Suppressor macrophage treated with lipopolysaccharide for 1 hour (primary cell): Measurements from ENCODE around the gene DCAF12.

ENCODE experiments used
- DNase-seq, 3 donors: peaks; one replicate each; pipeline ENCODE4 v3.0.0-alpha.2; 2020 to 2022

Gene DCAF12

GRCh38 chr9:34124926-34125325 is 1.6 kb downstream of the DCAF12 start:
- peak; percentile 36 to 64 (median 46) for DNase-seq

- DNase-seq: peak; percentile 61 to 66 (median 63)
These were observed 2.4 kb downstream of the DCAF12 start for GRCh38 chr9:34124099-34124498.

DNA sequence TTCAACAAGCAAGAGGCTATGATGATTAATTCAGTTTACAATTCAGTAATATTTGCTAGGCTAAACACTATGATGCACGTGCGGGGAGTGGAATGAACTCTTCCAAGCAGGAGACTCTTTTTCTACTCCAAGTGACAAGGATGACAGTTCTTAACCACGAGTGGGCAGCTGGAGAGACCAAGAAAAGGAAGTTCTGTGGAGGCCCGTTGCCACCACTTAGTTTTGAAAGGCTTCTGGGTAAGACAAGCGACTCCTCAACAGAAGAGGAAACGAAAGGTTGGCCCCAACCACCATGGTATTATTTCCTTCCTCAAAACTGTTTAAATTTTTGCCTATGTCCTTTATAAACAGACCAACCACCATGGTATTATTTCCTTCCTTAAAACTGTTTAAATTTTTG is 2.8 kb downstream of the DCAF12 start:
- DNase-seq: peak; percentile 88 to 96 (median 94)

DNA sequence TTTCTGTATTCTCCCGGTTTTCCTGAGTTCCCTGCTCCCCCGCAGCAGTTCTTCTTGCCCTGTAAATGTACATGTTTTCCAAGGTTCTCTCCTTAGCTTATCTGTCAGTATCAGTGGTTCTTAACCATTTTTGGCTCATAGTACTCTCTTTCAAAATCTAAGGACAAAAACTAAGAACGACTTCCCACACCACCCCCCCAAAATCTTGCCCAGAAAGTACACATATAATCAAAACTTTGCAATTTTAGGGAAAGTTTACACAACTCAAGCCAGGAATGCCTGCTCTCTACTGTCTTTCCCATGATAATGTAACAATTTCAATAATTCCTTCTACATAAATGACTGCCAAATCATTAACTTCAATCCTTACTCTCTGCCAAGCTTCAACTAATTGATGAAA is 4.5 kb downstream of the DCAF12 start:
- DNase-seq: no peak

- DNase-seq: no peak
These were observed 6.8 kb downstream of the DCAF12 start for GRCh38 chr9:34119713-34120112.

DNA sequence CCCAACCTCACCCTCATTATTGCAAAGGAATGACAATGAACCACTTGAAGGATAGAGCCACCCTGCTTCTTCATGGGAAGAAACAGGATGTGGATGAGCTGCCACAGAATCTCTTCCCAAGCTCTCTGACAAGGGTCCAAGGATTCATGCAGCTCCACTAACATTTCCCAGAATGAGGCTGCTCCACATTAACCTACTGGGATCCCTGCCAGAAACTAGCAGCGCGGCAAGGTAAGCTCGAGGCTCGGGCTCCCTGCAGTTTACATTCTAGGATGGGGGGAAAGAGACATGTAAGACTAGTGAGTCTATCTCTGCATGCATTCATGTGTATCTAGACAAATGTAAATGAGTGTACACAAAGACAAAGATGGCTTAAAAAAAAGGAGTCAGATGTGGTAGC is 12.1 kb downstream of the DCAF12 start:
- no peak for DNase-seq

- DNase-seq: no peak
These were observed 20.4 kb downstream of the DCAF12 start for GRCh38 chr9:34106110-34106509.

GRCh38 chr9:34102796-34103195 is 23.7 kb downstream of the DCAF12 start:
- DNase-seq: no peak

- no peak for DNase-seq
These were observed 28.2 kb downstream of the DCAF12 start for GRCh38 chr9:34098307-34098706.

GRCh38 chr9:34097865-34098264 is 28.6 kb downstream of the DCAF12 start:
- DNase-seq: no peak

DNA sequence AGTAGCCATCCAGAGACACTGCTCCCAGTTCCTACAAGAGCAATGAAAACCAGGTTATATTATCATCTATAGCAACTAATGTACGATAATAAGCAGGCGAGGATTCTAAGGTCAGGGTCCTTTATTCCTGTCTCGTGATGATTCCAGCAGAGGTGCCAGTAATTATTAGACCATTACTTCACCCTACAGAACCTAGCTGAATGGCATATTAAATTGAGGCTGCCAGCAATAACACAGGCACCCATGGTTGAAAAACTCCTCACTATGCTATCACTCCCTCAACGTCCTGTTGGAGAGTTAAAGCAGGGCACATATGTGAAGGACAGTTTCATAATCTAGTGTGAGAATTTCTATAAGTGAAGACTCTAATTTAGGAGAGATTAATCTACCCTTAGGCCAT is 29.7 kb downstream of the DCAF12 start:
- no peak for DNase-seq

- DNase-seq: no peak
These were observed 32.9 kb downstream of the DCAF12 start for GRCh38 chr9:34093578-34093977.

DNA sequence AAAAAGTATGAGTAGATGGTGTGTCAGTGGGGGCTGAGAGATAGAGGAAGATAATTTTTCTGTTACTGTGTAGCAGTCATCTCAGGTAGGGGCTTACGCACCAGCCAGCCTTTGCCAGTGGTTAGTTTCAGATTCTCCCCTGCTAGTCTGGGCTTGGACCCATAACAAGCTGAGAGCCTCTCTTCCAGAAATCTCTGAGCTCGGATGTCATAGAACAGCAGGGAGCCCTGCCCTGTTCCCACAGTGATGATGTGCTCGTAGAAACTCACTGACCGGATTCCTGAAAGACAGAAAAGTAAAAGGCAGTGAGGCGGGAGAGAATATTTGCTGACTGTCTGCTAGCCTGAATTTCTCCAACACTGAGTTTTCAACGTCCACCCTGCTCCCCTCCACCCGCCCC is 37.2 kb downstream of the DCAF12 start:
- no peak for DNase-seq

DNA sequence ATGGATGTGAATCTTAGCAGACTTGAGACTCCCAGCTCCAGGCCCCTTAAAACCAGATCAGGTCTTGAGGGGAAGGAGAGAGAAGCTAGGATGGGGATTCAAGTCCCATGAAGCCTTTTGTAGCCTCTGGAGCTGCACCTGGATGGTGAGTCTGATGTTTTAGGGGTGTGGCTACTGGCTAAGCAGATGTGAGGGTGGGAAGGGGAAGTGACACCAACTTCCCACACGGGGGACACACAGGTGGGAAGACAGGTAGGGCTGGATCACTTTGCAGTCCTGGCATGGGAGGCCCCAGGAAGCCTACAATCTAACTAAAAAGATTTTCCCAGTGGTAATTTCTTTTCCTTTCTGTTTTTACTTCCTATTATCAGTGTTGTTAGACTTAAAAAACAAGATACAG is 39.1 kb downstream of the DCAF12 start:
- DNase-seq: no peak

DNA sequence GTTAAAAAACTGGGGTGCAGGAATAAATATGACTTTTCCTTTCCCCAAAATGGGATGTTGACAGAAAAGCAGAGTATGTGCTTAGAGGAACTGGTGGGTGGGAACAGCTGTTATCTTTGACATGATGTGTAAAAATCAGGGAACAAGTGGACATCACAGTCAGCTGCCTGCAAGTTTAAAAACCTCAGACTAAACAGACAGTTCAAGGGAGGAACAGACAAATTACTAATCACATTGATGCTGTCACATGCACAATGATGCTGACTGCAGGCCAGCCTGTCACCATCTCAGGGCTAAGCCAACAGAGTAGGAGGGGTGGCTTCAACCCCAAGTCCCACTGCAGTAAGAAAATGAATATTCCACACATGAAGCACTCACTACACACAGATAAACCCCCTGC is 39.6 kb downstream of the DCAF12 start:
- DNase-seq: peak; percentile 59 to 74 (median 62)

DNA sequence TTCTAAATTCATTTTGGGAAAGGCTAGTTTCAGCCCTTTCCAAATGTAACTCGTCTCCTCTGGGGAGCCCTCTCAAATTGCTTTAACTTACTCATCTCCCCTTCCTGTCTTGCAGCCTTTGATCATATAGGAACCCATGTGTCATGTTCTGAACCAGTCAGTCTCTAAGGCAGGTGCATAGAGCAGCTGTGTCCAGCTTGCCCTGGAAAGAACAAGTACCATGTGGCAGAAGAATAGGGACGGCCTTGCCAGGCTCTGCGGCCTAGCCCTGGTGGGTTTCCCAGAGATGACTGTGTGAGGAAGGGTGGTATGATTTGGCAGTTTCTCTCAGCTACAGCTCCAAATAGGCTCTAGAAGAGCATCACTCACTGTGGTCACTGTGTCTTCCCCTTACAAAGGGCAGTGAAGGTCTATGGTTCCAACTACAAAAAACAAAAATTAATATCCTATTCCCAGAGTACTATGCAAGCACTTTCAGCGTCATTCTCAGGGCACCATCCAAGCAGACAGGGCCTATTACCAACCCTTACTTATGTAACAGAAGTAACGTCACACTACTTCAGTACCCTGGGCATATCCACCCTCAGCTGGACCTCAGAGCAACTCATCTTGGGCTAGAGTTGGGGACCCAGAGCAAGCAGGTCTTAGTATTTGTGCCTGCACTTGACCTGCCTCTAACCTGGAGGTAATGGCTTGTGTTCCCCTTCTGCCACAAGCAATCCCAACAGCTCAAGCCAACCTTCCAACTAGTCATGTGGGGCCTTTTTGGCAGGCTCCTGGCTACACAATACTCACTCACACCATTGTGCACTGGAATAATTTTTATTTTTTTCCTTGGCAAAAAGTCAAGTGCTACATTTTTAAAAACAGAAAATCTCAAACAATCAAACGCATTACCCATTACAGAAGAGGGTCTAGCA is 40.7 kb downstream of the DCAF12 start:
- no peak for DNase-seq

DNA sequence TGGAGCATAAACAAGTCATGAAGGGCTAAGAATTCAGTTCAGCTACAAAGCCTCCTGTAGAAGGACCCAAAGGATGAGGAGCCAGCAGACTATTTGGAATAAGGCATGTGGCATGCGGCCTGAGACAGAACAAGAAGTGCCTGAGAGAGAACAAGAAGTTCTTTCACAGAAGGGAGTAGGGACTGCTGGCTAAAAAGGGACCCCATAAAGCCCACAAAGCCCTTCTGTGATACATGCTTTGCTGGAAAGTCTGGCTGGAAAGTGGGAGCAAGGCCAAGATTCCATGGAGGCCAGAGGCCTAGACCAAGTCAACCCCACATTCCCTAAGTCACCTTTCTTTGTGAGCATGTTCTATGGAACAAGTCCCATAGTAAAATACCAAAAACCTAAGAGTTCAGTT is 41.9 kb downstream of the DCAF12 start:
- no peak for DNase-seq

GRCh38 chr9:34079181-34079580 is 47.3 kb downstream of the DCAF12 start:
- peak in 2 of 3 donors; percentile 10 to 12 for DNase-seq

DNA sequence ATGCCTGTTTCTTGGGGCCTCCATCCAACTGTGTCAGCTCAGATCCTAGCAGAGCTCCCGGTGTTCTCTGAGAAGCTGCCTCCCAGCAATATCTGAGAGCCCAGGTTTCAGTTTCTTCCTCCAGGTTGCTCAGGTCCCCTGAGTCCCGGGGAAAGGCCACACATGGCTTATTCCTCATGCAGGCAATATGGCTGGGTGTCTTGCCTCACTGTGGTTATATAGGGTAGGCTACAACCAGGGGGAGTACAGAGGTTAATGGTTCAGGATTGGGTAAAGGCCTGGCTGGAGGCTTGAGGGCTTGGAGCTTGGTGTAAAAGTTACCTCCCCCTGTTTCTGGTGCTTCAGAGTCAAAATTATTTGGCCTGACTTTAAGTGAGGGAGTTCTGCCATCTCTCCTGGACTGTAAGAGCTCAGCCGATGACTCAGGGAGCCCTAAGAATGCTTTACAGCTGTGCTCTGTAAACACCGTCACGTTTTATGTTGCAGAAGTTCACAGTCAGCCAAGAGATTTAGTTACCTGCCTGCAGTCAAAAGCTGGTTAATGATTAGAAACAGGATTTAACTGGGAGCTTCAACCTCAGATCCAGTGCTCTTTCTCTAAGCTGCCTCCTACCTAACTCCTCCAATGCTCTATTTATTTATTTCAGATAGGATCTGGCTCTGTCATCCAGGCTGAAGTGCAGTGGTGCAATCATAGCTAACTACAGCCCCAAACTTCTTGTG is 53.5 kb downstream of the DCAF12 start:
- no peak for DNase-seq

DNA sequence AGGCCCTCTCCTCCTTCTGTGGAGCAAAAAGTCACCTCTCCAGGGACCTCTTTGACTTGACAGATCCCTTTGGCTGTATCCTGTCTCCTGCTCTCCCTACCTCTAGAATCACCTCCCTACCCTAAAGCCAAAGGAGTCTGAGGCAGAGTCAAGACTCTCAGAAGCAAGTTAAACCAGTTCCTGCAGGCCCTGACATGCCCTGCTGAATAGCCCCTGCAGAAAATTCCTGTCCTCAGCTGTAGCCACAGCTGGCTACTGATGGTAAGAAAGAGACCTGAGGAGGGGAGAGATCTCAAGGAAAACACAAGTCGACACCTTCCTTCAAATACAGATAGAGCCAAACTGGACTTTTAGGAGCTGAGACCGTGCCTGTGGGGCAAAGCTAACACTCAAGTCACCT is 54.1 kb downstream of the DCAF12 start:
- no peak for DNase-seq

- no peak for DNase-seq
These were observed 55.7 kb downstream of the DCAF12 start for GRCh38 chr9:34070606-34071324.

DNA sequence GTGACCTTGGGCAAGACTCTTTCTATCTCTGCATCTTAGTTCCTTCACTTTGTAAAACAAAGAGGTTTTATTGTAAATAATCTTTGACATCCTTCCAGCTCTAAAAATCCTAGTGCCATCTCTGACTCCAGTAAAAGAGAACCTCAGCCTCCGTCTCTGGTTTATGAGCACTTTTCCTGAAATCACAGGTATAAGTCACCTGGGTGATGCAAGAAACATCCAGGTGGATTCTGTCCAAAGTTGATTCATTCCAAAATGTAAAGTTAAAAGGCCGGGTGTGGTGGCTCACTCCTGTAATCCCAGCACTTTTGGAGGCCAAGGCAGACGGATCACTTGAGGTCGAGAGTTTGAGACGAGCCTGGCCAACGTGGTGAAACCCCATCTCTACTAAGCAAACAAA is 56.7 kb downstream of the DCAF12 start:
- no peak for DNase-seq

- DNase-seq: no peak
These were observed 61.0 kb downstream of the DCAF12 start for GRCh38 chr9:34065541-34065940.

DNA sequence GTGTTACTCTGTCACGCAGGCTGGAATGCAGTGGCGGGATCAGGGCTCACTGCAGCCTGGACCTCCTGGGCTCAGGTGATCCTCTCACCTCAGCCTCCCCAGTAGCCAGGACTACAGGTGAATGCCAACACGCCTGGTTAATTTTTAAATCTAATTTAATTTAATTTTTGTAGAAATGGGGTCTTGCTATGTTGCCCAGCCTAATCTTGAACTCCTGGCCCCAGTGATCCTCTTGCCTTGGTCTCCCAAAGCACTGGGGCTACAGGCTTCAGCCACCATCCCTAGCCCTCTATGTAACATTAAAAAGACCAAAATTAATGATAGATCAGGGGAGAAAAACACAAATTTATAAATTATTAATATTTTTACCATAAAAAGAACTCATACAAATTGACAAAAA is 66.5 kb downstream of the DCAF12 start:
- no peak for DNase-seq
